GM23338 (cell line): ENCODE measurements around the gene CWC27. TPM values are rescaled to one million over a fixed set of nuclear protein-coding genes. Genes with fewer than 3 reads are reported as not detected.

ENCODE experiments used
- ATAC-seq: fragments of 200-7000 bp; cut with Tn5 transposase; 3 replicates; pipeline ENCODE4 v1.9.1; 2020
- DNase-seq: peaks from one replicate; pipeline ENCODE4 v3.0.0-alpha.2; 2015; ENCODE audit warnings: low spot score
- H2AFZ ChIP-seq: fragments of 200-600 bp; sonication (generic); 2 replicates; pipeline ENCODE4 v1.8.0; 2016; ENCODE audit warnings: antibody characterized with exemption, mild to moderate bottlenecking, moderate library complexity
- H3F3A ChIP-seq: fragments of 200-600 bp; sonication (generic); replicated peaks from 2 replicates; pipeline ENCODE4 v1.8.0; 2017; ENCODE audit warnings: antibody characterized with exemption, mixed run types, low read depth
- H3K27ac ChIP-seq: fragments of 200-600 bp; sonication (generic); 2 replicates; pipeline ENCODE4 v1.6.1; 2016; ENCODE audit warnings: low read depth
- H3K27me3 ChIP-seq: fragments of 200-600 bp; sonication (generic); 2 replicates; pipeline ENCODE4 v1.8.0; 2016; ENCODE audit warnings: mild to moderate bottlenecking, mixed run types, moderate library complexity; ENCODE audit not compliant: insufficient read depth
- H3K36me3 ChIP-seq: fragments of 200-600 bp; sonication (generic); 2 replicates; pipeline ENCODE4 v1.8.0; 2016; ENCODE audit warnings: mild to moderate bottlenecking; ENCODE audit not compliant: insufficient read depth
- H3K4me1 ChIP-seq: fragments of 200-600 bp; sonication (generic); 2 replicates; pipeline ENCODE4 v1.8.0; 2016; ENCODE audit warnings: mild to moderate bottlenecking, moderate library complexity; ENCODE audit not compliant: insufficient read depth
- H3K4me2 ChIP-seq: fragments of 200-600 bp; sonication (generic); 2 replicates; pipeline ENCODE4 v1.7.1; 2017; ENCODE audit warnings: mixed run types
- H3K4me3 ChIP-seq: fragments of 200-600 bp; sonication (generic); 2 replicates; pipeline ENCODE4 v1.6.1; 2016; ENCODE audit warnings: mixed run types
- H3K79me2 ChIP-seq: fragments of 200-600 bp; sonication (generic); replicated peaks from 2 replicates; pipeline ENCODE4 v1.8.0; 2017; ENCODE audit warnings: mild to moderate bottlenecking; ENCODE audit not compliant: insufficient read depth
- H3K9me2 ChIP-seq: fragments of 200-600 bp; sonication (generic); 2 replicates; pipeline ENCODE4 v1.8.0; 2017; ENCODE audit not compliant: insufficient read depth
- H4K20me1 ChIP-seq: fragments of 200-600 bp; sonication (generic); replicated peaks from 2 replicates; pipeline ENCODE4 v1.8.0; 2017; ENCODE audit warnings: mild to moderate bottlenecking; ENCODE audit not compliant: insufficient read depth
- H3K27ac Mint-ChIP-seq: 2 replicates; pipeline ENCODE4 v1.8.0; 2020; ENCODE audit warnings: inconsistent platforms, mild to moderate bottlenecking, moderate library complexity, mixed read lengths
- H3K27me3 Mint-ChIP-seq: 3 replicates; pipeline ENCODE4 v1.8.0; 2022; ENCODE audit warnings: low read depth, mild to moderate bottlenecking, moderate library complexity, mixed read lengths, inconsistent platforms; ENCODE audit not compliant: insufficient read depth, poor library complexity
- H3K36me3 Mint-ChIP-seq: 3 replicates; pipeline ENCODE4 v1.8.0; 2021; ENCODE audit warnings: low read depth, mild to moderate bottlenecking, inconsistent platforms, moderate library complexity, mixed read lengths
- H3K4me1 Mint-ChIP-seq: 3 replicates; pipeline ENCODE4 v1.8.0; 2020; ENCODE audit warnings: mild to moderate bottlenecking, inconsistent platforms, mixed read lengths
- H3K4me3 Mint-ChIP-seq: 3 replicates; pipeline ENCODE4 v1.8.0; 2021; ENCODE audit warnings: moderate library complexity, mild to moderate bottlenecking, inconsistent platforms, mixed read lengths
- H3K9me3 Mint-ChIP-seq: 3 replicates; pipeline ENCODE4 v1.8.0; 2020; ENCODE audit warnings: moderate library complexity, mild to moderate bottlenecking, inconsistent platforms, mixed read lengths
- ETS1 ChIP-seq: IDR thresholded peaks from 2 replicates; pipeline ENCODE4 v1.6.1; 2016; ENCODE audit warnings: antibody characterized with exemption
- EZH2 ChIP-seq: fragments of 200-600 bp; sonication (generic); IDR thresholded peaks from one replicate; pipeline ENCODE4 v1.8.0; 2017; ENCODE audit warnings: antibody characterized with exemption, mild to moderate bottlenecking, low read depth; ENCODE audit not compliant: unreplicated experiment
- EZH2phosphoT487 ChIP-seq: fragments of 200-600 bp; sonication (generic); IDR thresholded peaks from one replicate; pipeline ENCODE4 v1.8.1; 2018; ENCODE audit warnings: antibody characterized with exemption; ENCODE audit not compliant: unreplicated experiment
- NANOG ChIP-seq: IDR thresholded peaks from 2 replicates; pipeline ENCODE4 v1.6.1; 2016; ENCODE audit warnings: antibody characterized with exemption, borderline replicate concordance
- POLR2AphosphoS5 ChIP-seq: IDR thresholded peaks from 2 replicates; pipeline ENCODE4 v1.6.1; 2016; ENCODE audit warnings: antibody characterized with exemption, low read depth
- STAT1 ChIP-seq: IDR thresholded peaks from one replicate; pipeline ENCODE4 v1.6.1; 2016; ENCODE audit warnings: antibody characterized with exemption; ENCODE audit not compliant: unreplicated experiment
- polyA plus RNA-seq: library from polyadenylated mRNA; unstranded; fragments of >200 nt; fragmentation: Nextera tagmentation; extraction: Ambion mirVana; gene quantifications from 2 replicates; pipeline ENCODE4 v1.2.1, GENCODE V29; 2016
- total RNA-seq: library from RNA; depleted of rRNA; stranded (reverse); fragments of >200 nt; shearing (Covaris generic); gene quantifications from 2 replicates; pipeline ENCODE4 v1.2.3, GENCODE V29; 2014
- TF ChIP-seq, protein P1 (sequence below), 2 experiments: fragments of 200-600 bp in 1 of 2; sonication (generic) in 1 of 2; conservative IDR thresholded peaks; 2 replicates each; pipeline versions ENCODE4 v1.5.1 to v1.6.1; 2016 to 2017; ENCODE audit warnings: antibody characterized with exemption in 2 of 2, low read depth in 2 of 2, mild to moderate bottlenecking in 2 of 2, moderate library complexity in 1 of 2
- TF ChIP-seq, protein P2 (sequence below): fragments of 250-450 bp; sonication (Bioruptor Pico); IDR thresholded peaks from 2 replicates; pipeline ENCODE4 v1.5.0; 2020; ENCODE audit warnings: mild to moderate bottlenecking, moderate library complexity

The CWC27 gene
- total and polyA plus RNA-seq, 2 experiments from 2014 or later: 27.7 to 115 TPM

- TF ChIP-seq EZH2 (no peak), EZH2phosphoT487 (no peak), POLR2AphosphoS5 (no peak)
Measured at GRCh38 chr5:64822320-64822719, 53.6 kb downstream of the CWC27 start (continued).

DNA sequence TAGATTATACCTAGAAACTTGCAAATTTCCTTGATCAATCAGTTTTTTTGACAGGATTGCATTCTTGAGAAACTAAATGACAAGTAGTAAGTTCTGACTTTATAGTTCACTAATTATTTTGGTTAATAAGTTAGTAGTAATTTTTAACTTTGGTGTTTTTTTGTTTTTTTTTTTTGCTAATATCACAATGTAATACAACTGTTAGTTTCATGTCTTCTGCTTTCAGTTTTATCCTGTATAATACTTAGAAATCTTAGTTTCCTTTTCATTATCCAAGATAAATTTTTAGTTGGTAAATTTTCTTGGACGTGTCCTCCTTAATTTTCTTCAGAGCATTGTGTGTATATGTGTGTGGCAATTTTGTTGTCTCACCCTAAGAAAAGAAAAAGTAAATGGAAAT lies 57.8 kb downstream of the CWC27 start:
- Mint-ChIP-seq H3K4me1 (peaks cover 4% of the 10 kb centered on the region; the same call in 2 of the 3 replicates), H3K27me3 (peaks cover 4% of the 10 kb centered on the region), H3K36me3 (peaks cover 17% of the 10 kb centered on the region; the same call in 2 of the 3 replicates), H3K9me3 (no peaks in the 10 kb centered on the region), H3K27ac (no peak overlapping the region), H3K4me3 (no peak overlapping the region)
- Histone ChIP-seq H4K20me1 (no peaks in the 10 kb centered on the region), H3K4me2 (no peak overlapping the region), H3K4me1 (no peaks in the 10 kb centered on the region), H3K9me2 (no peaks in the 10 kb centered on the region), H3K36me3 (no peaks in the 10 kb centered on the region), H3F3A (no peaks in the 10 kb centered on the region), H3K4me3 (no peak overlapping the region), H3K27me3 (no peaks in the 10 kb centered on the region), H2AFZ (no peak overlapping the region), H3K27ac (no peak overlapping the region), H3K79me2 (no peaks in the 10 kb centered on the region)
- ATAC-seq: no peak
- TF ChIP-seq, protein P1, sequence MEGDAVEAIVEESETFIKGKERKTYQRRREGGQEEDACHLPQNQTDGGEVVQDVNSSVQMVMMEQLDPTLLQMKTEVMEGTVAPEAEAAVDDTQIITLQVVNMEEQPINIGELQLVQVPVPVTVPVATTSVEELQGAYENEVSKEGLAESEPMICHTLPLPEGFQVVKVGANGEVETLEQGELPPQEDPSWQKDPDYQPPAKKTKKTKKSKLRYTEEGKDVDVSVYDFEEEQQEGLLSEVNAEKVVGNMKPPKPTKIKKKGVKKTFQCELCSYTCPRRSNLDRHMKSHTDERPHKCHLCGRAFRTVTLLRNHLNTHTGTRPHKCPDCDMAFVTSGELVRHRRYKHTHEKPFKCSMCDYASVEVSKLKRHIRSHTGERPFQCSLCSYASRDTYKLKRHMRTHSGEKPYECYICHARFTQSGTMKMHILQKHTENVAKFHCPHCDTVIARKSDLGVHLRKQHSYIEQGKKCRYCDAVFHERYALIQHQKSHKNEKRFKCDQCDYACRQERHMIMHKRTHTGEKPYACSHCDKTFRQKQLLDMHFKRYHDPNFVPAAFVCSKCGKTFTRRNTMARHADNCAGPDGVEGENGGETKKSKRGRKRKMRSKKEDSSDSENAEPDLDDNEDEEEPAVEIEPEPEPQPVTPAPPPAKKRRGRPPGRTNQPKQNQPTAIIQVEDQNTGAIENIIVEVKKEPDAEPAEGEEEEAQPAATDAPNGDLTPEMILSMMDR (conservative IDR thresholded peaks at IDR 0.05; ENCODE audit: low read depth in 2 of 2): no peak
- TF ChIP-seq STAT1 (no peak), NANOG (no peak), ETS1 (no peak)
- TF ChIP-seq, protein P2, sequence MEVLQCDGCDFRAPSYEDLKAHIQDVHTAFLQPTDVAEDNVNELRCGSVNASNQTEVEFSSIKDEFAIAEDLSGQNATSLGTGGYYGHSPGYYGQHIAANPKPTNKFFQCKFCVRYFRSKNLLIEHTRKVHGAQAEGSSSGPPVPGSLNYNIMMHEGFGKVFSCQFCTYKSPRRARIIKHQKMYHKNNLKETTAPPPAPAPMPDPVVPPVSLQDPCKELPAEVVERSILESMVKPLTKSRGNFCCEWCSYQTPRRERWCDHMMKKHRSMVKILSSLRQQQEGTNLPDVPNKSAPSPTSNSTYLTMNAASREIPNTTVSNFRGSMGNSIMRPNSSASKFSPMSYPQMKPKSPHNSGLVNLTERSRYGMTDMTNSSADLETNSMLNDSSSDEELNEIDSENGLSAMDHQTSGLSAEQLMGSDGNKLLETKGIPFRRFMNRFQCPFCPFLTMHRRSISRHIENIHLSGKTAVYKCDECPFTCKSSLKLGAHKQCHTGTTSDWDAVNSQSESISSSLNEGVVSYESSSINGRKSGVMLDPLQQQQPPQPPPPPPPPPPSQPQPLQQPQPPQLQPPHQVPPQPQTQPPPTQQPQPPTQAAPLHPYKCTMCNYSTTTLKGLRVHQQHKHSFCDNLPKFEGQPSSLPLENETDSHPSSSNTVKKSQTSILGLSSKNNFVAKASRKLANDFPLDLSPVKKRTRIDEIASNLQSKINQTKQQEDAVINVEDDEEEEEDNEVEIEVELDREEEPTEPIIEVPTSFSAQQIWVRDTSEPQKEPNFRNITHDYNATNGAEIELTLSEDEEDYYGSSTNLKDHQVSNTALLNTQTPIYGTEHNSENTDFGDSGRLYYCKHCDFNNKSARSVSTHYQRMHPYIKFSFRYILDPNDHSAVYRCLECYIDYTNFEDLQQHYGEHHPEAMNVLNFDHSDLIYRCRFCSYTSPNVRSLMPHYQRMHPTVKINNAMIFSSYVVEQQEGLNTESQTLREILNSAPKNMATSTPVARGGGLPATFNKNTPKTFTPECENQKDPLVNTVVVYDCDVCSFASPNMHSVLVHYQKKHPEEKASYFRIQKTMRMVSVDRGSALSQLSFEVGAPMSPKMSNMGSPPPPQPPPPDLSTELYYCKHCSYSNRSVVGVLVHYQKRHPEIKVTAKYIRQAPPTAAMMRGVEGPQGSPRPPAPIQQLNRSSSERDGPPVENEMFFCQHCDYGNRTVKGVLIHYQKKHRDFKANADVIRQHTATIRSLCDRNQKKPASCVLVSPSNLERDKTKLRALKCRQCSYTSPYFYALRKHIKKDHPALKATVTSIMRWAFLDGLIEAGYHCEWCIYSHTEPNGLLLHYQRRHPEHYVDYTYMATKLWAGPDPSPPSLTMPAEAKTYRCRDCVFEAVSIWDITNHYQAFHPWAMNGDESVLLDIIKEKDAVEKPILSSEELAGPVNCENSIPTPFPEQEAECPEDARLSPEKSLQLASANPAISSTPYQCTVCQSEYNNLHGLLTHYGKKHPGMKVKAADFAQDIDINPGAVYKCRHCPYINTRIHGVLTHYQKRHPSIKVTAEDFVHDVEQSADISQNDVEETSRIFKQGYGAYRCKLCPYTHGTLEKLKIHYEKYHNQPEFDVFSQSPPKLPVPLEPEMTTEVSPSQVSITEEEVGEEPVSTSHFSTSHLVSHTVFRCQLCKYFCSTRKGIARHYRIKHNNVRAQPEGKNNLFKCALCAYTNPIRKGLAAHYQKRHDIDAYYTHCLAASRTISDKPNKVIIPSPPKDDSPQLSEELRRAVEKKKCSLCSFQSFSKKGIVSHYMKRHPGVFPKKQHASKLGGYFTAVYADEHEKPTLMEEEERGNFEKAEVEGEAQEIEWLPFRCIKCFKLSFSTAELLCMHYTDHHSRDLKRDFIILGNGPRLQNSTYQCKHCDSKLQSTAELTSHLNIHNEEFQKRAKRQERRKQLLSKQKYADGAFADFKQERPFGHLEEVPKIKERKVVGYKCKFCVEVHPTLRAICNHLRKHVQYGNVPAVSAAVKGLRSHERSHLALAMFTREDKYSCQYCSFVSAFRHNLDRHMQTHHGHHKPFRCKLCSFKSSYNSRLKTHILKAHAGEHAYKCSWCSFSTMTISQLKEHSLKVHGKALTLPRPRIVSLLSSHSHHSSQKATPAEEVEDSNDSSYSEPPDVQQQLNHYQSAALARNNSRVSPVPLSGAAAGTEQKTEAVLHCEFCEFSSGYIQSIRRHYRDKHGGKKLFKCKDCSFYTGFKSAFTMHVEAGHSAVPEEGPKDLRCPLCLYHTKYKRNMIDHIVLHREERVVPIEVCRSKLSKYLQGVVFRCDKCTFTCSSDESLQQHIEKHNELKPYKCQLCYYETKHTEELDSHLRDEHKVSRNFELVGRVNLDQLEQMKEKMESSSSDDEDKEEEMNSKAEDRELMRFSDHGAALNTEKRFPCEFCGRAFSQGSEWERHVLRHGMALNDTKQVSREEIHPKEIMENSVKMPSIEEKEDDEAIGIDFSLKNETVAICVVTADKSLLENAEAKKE (CRISPR knock-in tag): no peak
- DNase-seq: no peak
